GM19240 (cell line): ENCODE measurements around the gene MT1HL1.
"Not testable (repeated sequence)": the region's sequence is repeated elsewhere in the genome, so short reads cannot be mapped to it uniquely, and the experiment has no call there.

Source experiments
- DNase-seq: peaks from one replicate; pipeline ENCODE4 v3.0.0; 2011; ENCODE audit warnings: low spot score; ENCODE audit not compliant: insufficient read length

Gene MT1HL1

DNA sequence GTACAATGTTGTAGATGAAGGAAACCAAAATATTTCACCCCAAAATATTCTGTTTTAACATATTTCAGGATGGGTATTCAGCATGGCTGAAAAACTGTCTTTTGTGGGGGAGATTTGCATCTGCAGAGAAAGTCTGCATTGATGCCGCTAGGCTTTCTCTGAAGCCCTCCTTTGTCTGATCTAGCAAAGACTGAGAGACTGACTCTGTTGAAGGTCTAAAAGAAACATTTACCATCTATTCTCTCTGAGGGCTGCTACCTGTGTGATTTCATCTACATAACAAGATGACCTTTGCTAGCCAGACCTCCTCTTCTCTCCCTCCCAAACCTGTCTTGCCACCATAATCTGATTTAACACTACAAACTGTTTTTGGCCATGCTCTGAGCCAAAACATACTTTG is 12.4 kb upstream of the MT1HL1 start:
- DNase-seq = no peak

- DNase-seq = no peak
Measured at GRCh38 chr1:237013608-237014007, 9.4 kb upstream of the MT1HL1 start.

- DNase-seq = no peak
Measured at GRCh38 chr1:237012788-237013383, 8.6 kb upstream of the MT1HL1 start.

GRCh38 chr1:237012361-237012760 is 8.1 kb upstream of the MT1HL1 start:
- no peak for DNase-seq

- no peak for DNase-seq
Measured at GRCh38 chr1:237011432-237011831, 7.2 kb upstream of the MT1HL1 start.

DNA sequence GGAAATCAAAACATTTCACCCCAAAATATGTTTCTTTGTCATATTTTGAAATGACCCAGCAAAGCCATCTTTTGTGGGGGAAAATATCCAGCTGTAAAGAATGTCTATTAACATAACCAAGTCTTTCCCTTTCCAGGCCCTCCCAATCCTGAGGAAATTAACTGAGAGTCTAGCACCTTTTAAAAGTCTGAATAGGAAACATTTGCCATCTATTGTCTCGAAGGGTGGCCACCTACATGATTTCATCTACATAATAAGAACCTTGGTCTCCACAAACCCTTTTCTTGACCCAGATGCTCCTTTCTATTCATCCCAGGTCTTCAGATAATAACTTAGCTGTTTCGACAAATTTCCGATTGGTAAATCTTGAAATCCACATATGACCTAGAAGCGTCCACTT is 5.4 kb upstream of the MT1HL1 start:
- no peak for DNase-seq

- no peak for DNase-seq
Measured at GRCh38 chr1:237007147-237007881, 3.1 kb upstream of the MT1HL1 start.

DNA sequence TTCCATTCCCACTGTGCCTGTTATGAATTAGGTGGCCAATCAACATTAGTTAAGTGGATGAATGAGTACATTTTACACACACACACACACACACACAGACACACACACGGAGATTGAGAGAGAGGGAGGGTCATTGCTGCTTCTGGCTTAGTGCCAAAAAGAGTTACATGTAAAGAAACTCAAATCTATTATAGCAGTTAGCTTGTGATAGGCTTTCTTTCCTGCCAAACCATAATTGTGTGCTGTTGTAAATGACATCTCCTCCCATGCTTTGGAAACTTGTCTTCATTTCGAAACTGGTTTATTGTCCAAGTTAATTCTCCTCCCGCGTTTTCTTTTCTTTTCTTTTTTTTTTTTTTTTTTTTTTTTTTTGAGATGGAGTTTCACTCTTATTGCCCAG is 1.4 kb upstream of the MT1HL1 start:
- DNase-seq = no peak

DNA sequence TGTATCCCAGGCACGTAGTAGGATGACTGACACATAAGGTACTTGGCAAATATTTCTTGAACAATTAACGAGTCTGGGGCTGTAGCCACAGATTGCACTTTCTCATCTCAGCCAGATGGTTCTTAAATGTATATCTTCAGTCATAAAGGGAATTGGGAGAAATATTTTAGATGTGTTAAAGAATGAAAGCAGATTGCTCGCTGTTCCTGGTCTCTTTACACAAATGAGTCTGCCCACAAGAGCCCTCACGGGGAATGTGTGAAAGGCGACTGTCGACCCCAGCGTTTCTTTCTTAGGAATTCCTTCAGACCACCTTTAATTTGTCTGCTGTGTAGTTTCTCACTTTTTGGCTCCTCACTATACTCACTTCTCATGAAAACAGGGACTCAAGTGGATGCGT is 725 bp downstream of the MT1HL1 start:
- no peak for DNase-seq

DNA sequence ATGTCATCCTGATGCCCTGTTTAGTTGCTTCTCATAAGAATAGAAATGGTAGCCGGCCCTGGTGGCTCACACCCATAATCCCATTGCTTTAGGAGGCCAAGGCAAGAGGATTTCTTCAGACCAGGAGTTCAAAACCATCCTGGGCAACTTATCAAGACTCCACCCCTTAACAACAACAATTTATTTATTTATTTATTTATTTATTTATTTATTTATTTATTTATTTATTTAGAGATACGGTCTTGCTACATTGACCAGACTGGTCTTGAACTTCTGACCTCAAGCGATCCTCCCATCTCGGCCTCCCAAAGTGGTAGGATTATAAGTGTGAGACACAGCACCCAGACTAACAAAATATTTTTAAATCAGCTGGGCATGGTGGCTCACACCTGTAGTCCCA is 4.0 kb downstream of the MT1HL1 start:
- DNase-seq = no peak

GRCh38 chr1:236998546-236998945 is 5.7 kb downstream of the MT1HL1 start:
- DNase-seq = no peak

- no peak for DNase-seq
Measured at GRCh38 chr1:236997882-236998281, 6.4 kb downstream of the MT1HL1 start.

- DNase-seq = no peak
Measured at GRCh38 chr1:236997361-236997760, 6.9 kb downstream of the MT1HL1 start.

DNA sequence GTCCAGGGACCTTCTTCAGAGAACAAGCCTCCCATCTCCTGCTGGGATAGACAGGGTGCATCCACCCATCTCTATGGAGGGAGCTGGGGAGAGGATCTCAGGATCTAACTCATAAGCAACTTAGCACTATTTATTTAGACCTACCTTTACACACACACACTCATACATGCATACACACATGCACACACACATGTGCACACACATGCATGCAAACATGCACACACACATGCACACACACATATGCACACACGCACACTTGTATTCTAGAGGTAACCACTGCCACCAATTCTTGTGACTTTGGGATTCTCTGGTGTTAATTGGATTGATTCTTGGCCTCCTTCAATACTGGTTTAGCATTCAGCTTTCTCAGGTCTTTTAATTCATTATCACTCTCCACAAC is 9.8 kb downstream of the MT1HL1 start:
- DNase-seq = no peak

- DNase-seq = no peak
Measured at GRCh38 chr1:236992449-236992848, 11.8 kb downstream of the MT1HL1 start.

GRCh38 chr1:236990052-236990445 is 14.2 kb downstream of the MT1HL1 start:
- DNase-seq = no peak

- no peak for DNase-seq
Measured at GRCh38 chr1:236989290-236990051, 14.8 kb downstream of the MT1HL1 start.

DNA sequence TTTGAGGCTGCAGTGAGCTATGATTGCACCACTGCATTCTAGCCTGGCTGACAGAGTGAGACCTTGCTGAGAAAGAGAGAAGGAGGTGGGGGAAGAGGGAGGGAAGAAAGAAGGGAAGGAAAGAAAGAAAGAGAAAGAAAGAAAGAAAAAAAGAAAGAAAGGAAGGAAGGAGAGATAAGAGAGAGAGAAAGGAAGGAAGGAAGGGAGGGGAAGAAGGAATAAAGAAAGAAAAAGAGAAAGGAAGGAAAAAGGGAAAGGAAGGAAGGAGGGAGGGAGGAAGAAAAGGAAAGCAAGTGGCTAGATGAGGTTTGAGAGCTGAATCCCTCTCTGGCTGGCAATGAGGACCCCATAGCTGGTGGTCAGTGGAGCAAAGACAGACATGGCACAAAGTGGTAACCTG is 20.4 kb downstream of the MT1HL1 start:
- no peak for DNase-seq

- DNase-seq = no peak
Measured at GRCh38 chr1:236982380-236982779, 21.9 kb downstream of the MT1HL1 start.

DNA sequence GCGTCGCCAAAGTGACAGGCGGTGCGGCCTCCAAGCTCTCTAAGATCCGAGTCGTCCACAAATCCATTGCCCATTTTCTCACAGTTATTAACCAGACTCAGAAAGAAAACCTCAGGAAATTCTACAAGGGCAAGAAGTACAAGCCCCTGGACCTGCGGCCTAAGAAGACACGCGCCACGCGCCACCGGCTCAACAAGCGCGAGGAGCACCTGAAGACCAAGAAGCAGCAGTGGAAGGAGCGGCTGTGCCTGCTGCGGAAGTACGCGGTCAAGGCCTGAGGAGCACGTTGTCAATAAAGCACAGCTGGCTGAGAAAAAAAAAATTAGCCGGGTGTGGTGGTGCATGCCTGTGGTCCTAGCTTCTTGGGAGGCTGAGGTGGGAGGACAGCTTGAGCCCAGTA is 22.8 kb downstream of the MT1HL1 start:
- not testable (repeated sequence) for DNase-seq

GRCh38 chr1:236980673-236981072 is 23.6 kb downstream of the MT1HL1 start:
- no peak for DNase-seq

GRCh38 chr1:236979149-236979900 is 24.9 kb downstream of the MT1HL1 start:
- no peak for DNase-seq
